Colonic mucosa (tissue), 4 donors: ENCODE results near the gene PLXNB3. TPM values are rescaled to one million over a fixed set of nuclear protein-coding genes. Genes with fewer than 3 reads are reported as not detected.

Experiments
- DNase-seq: peaks from one replicate; pipeline ENCODE4 v3.0.0-alpha.2; 2020
- H3K27ac ChIP-seq: fragments of 200-600 bp; one replicate; pipeline ENCODE4 v1.8.0; 2021
- H3K27me3 ChIP-seq: fragments of 200-600 bp; one replicate; pipeline ENCODE4 v1.8.0; 2021
- H3K36me3 ChIP-seq: fragments of 200-600 bp; one replicate; pipeline ENCODE4 v1.8.0; 2021
- H3K4me1 ChIP-seq: fragments of 200-600 bp; one replicate; pipeline ENCODE4 v1.8.0; 2021; ENCODE audit warnings: mild to moderate bottlenecking
- H3K4me3 ChIP-seq: fragments of 200-600 bp; one replicate; pipeline ENCODE4 v1.8.0; 2021
- H3K9ac ChIP-seq, 2 donors: one replicate each; pipeline ENCODE4 v1.7.0; 2013; ENCODE audit warnings: control low read depth in 2 of 2, low read depth in 2 of 2, low read length in 2 of 2
- H3K9me3 ChIP-seq: fragments of 200-600 bp; one replicate; pipeline ENCODE4 v1.8.0; 2021
- intact Hi-C: fragments of 100-400 bp; cut with DNase I; formaldehyde crosslinking; loops from one replicate; pipeline ENCODE4 v1.14.1; 2022
- total RNA-seq, 2 donors: library from RNA; stranded (reverse); fragmentation: NEBNext Ultra II Directional in 1 of 2; extraction: Animal tissue kit (Norgen Biotek cat#: 25700) in 1 of 2; gene quantifications; one replicate each; pipeline ENCODE4 v1.2.1, GENCODE V29; 2021
- TF ChIP-seq, protein P1 (sequence below): fragments of 200-600 bp; IDR thresholded peaks from one replicate; pipeline ENCODE4 v1.8.0; 2022; ENCODE audit warnings: antibody characterized with exemption, mild to moderate bottlenecking
- donor health status: healthy.
- donor health status: DM: no; HTN: no; CAD: no.
- donor health status: DM: no; HTN: no; CAD: no.

The PLXNB3 gene
- total RNA-seq, 2 donors from 2014 or later = 0.57 to 3.7 TPM

DNA sequence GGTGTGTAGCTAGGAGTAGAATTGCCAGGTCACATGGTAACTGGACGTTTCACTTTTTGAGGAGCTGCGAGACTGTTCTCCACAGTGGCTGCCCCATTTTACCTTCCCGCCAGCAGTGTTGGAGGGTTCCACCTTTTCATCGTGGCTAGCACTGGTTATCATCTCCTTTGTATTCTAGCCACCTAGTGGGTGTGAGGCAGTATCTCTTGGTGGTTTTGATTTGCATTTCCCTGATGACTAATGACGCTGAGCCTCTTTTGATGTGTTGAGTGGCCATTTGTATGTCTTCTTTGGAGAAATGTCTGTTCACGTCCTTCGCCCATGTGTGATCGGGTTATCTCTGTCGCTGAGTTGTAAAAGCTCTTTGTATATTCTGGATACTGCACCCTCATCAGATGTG, 28.8 kb upstream of the PLXNB3 start:
- intact Hi-C loops = no loop called here
- no peak overlapping the region for H3K9ac ChIP-seq
- H3K4me1 ChIP-seq = no peaks in the 10 kb centered on the region
- no peak overlapping the region for H3K4me3 ChIP-seq
- no peak overlapping the region for H3K27ac ChIP-seq
- no peak for DNase-seq
- no peaks in the 10 kb centered on the region for H3K9me3 ChIP-seq
- H3K36me3 ChIP-seq = no peaks in the 10 kb centered on the region
- TF ChIP-seq, protein P1, sequence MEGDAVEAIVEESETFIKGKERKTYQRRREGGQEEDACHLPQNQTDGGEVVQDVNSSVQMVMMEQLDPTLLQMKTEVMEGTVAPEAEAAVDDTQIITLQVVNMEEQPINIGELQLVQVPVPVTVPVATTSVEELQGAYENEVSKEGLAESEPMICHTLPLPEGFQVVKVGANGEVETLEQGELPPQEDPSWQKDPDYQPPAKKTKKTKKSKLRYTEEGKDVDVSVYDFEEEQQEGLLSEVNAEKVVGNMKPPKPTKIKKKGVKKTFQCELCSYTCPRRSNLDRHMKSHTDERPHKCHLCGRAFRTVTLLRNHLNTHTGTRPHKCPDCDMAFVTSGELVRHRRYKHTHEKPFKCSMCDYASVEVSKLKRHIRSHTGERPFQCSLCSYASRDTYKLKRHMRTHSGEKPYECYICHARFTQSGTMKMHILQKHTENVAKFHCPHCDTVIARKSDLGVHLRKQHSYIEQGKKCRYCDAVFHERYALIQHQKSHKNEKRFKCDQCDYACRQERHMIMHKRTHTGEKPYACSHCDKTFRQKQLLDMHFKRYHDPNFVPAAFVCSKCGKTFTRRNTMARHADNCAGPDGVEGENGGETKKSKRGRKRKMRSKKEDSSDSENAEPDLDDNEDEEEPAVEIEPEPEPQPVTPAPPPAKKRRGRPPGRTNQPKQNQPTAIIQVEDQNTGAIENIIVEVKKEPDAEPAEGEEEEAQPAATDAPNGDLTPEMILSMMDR = no peak
- H3K27me3 ChIP-seq = no peaks in the 10 kb centered on the region

DNA sequence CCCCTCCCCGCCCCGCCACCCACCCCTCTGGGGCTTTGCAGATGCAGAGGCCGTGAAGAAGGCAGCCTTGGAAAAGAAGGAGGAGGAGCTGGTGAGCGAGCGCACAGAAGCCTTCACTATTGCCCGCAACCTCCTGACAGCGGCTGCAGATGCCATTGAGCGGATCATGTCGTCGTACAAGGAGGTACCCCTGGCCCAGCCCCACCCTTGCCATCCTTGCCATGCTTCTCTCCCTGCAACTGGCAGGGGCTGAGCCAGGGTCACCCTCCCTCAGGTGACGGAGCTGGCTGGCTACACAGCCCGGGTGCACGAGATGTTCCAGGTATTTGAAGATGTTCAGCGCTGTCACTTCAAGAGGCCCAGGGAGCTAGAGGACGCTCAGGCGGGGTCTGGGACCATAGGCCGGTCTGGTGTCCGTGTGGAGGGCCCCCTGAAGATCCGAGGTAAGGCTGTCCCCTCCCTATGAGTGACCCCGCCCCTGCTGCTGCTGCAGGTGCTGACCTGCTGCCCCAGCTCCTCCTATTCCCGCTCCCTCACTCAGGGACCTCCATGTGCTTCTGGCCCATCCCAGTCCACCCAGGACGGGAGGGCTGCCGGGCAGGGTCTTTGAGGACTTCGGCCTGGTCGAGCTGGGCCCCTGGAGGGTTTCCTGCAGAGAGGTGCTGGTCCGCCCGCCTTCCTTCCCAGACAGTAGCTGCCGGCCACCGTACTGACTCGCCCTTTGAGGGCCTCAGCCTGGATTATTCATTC, 27.8 kb upstream of the PLXNB3 start:
- Histone ChIP-seq H3K27me3 (no peaks in the 10 kb centered on the region), H3K9ac (no peak overlapping the region), H3K9me3 (no peaks in the 10 kb centered on the region), H3K36me3 (no peaks in the 10 kb centered on the region), H3K27ac (no peak overlapping the region), H3K4me1 (no peaks in the 10 kb centered on the region), H3K4me3 (no peak overlapping the region)
- no peak for DNase-seq
- intact Hi-C loops = no loop called here
- TF ChIP-seq, protein P1 = no peak

DNA sequence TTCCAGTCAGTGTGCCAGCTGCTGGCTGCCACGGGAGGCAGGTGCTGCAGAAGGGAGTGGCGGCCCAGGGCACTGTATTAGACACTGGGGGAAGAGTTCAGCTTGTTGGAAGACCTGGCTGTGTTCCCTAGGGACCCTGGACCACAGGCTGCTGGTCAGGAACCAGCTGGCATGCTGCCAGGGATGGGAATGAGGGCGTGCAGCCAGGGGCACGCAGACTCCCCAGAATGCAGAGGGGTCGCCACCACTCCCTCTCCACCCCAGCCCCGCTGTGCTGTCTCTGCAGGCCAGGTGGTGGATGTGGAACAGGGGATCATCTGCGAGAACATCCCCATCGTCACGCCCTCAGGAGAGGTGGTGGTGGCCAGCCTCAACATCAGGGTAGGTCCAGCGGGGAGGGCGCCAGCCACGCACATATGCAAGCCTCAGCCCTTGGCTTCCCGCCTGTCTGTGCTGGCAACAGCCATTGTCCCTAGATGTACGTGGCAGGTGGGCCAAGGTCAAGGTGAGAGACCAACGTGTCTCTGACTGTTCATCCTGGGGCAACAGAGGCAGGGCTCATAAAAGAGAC, 27.1 kb upstream of the PLXNB3 start:
- Histone ChIP-seq H3K4me3 (no peak overlapping the region), H3K4me1 (no peaks in the 10 kb centered on the region), H3K27ac (no peak overlapping the region), H3K27me3 (no peaks in the 10 kb centered on the region), H3K36me3 (no peaks in the 10 kb centered on the region), H3K9ac (no peak overlapping the region), H3K9me3 (no peaks in the 10 kb centered on the region)
- DNase-seq = no peak
- intact Hi-C loops = no loop called here
- TF ChIP-seq, protein P1 = no peak

DNA sequence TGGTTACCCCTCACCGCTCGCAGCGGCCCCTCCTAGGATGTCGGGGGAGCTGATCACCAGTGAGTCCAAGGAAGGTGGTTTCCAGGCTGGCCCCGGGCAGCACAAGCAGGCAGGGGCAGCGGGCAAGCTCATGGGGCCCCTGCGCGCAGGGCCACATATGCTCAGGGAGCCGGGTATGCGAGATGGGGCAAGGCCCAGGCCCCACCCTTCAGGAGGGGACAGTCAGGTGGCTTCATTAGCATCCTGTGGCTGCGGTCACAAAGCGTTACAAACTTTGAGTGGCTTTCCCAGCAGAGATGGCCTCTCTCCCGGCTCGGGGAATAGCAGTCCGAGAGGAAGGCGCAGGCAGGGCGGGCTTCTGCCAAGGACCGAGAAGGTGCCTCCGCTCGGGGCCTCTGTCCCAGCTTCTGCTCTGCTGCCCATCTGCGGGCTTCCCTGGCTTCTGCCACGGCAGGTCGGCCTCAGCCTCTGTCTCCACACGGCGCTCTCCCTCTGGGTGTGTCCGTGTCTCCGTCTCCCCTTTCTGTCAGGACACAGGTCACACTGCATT, 25.9 kb upstream of the PLXNB3 start:
- H3K36me3 ChIP-seq = no peaks in the 10 kb centered on the region
- no peak overlapping the region for H3K4me3 ChIP-seq
- no peaks in the 10 kb centered on the region for H3K9me3 ChIP-seq
- TF ChIP-seq, protein P1 = no peak
- DNase-seq = no peak
- intact Hi-C loops = no loop called here
- no peaks in the 10 kb centered on the region for H3K4me1 ChIP-seq
- H3K27ac ChIP-seq = no peak overlapping the region
- no peak overlapping the region for H3K9ac ChIP-seq
- no peaks in the 10 kb centered on the region for H3K27me3 ChIP-seq

DNA sequence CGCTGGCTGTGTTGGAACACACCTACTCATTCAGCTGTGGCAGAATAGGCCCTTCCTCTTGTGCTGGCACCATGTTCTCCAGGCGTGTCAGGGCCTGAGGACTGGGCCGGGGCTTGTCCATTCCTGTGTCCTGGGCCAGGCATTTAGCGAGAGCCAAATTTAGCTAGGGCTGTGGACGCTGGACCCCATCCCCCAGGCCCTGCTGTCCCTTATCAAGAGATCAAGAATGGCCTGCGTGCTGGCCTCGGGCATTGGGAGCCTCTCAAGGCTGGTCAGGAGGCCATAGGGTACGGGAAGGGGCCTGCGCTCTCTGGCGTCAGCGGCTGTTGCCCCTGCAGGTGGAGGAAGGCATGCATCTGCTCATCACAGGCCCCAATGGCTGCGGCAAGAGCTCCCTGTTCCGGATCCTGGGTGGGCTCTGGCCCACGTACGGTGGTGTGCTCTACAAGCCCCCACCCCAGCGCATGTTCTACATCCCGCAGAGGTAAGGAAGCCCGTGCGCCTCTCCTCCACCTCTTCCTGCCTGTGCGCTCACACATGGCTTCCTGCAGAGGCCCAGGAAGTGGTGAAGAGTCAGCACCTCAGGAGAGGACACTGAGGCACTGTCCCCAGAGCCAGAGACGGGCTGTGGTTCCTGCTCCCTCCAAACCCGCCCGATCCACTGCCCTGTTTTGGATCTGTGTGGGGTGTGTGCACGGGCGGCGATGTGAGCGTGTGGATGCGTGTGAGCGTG, 24.1 kb upstream of the PLXNB3 start:
- H3K27me3 ChIP-seq = no peaks in the 10 kb centered on the region
- TF ChIP-seq, protein P1 = no peak
- intact Hi-C loops = no loop called here
- H3K9me3 ChIP-seq = no peaks in the 10 kb centered on the region
- no peak for DNase-seq
- H3K36me3 ChIP-seq = no peaks in the 10 kb centered on the region
- no peak overlapping the region for H3K27ac ChIP-seq
- no peaks in the 10 kb centered on the region for H3K4me1 ChIP-seq
- H3K9ac ChIP-seq = no peak overlapping the region
- H3K4me3 ChIP-seq = no peak overlapping the region
